GM19372 (cell line): ENCODE measurements around the gene ATP6V0D1.

ENCODE experiments used
- ATAC-seq: cut with Tn5 transposase; IDR thresholded peaks from one replicate; pipeline ENCODE4 v1.9.1; 2021; ENCODE audit warnings: mild to moderate bottlenecking, low read depth, moderate library complexity; ENCODE audit not compliant: unreplicated experiment

ATP6V0D1 gene

DNA sequence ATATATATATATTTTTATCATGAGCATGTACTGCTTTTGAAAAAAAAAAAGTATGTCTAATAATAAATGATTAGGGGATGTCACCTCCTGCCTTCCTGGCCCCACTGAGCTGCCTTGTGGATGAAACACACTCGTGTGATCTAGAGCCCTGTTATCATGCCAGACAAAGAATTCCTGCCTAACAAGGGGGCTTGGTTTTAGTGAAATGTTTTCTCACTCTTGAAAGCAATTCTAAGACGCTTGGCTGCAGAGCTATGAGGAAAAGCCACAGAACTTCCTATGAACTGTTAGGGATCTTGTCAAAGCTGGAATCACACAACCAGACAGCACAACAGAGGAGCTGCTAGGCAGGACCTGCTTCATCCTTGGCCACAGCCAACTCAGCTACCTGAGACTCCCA is 68.7 kb downstream of the ATP6V0D1 start:
- ATAC-seq, result no peak

DNA sequence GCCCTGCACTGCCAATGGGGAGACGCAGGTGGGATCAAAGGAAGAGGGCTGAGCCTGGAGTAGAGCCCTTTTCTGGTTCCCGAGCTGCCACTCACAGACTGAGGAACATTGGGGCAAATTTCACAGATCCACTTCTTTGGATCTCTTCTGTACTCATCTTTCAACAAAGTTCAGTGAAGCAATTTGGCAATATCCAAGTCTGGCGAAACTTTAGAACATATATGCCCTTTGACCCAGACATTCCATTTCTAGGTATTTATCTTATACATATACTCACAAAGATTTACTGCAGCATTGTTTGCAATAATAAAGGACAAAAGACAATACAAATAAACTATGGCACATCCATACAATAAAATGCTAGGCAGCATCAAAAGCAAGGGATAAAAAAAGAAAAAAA is 69.6 kb downstream of the ATP6V0D1 start:
- ATAC-seq, result no peak

DNA sequence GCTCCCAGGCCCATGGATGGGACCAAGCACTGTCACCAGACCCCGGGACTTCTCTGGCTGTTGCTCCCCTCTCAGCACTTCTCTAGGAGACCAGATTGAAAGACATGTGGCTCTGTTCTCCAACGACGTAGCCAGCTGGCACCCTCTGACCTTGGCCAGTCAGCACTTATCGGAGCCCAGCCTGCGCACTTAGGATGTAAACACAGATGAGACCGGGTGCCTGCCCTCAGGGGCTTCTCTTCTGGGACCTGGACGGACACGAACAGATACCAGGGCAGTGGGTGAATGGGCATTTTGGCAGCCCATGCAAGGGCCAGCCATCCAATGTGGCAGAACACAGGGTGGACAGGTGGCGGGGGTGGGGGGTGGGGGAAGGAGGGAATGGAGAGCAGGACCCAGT is 71.3 kb downstream of the ATP6V0D1 start:
- ATAC-seq, result no peak

DNA sequence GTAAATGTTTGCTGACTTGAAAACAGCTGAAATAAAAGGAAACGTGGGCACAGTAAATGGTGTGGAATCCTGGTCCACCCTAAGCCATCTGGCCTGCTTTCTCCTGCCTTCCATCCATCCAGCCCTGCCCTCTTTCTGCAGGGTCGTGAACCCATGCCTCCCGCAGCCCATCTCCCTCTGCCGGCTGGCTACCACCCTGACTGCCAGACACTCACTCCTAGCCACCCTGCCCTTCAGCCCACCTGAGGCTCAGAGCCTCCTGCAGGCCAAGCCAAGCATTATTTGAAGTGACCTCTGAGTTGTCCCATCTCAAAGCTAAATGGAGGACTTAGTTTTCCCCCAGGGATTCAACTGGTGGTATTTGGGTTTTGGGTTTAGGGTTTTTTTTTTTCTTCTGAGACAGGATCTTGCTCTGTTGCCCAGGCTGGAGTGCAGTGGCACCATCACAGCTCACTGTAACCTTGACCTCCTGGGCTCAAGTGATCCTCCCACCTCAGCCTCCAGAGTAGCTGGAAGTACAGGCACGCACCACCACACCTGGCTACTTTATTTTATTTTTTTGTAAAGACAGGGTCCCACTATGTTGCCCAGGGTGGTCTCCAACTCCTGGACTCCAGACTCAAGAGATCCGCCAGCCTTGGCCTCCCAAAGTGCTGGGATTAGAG is 73.0 kb downstream of the ATP6V0D1 start:
- ATAC-seq, result no peak

DNA sequence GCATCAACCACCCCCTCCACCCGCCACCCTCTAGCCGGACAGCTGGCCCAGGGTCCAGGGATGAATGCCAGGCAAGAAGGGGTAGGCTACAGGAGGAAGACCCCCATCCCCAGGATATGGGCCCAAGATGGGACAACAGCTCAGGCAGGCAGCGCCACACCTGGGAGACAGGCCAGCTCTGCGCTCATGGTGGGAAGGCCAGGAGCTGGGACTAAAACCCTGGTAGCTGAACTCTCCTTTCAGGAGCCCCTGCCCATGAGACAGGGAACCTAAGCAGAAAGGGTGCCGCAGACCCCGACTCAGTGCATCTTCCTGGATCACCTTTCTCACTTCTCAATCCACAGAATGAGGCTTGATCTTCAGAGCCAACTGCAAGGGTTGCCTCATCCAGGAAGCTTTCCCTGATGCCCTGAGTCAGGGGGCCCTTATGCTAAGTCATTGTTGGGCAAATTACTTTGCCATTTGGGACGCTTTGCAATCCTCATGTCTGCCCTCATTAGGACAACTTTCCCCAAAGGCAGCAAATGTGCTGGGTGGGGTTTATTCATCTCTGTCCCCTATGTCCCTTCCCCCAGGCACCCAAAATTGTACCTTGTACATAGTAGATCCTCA is 73.7 kb downstream of the ATP6V0D1 start:
- ATAC-seq, result no peak

DNA sequence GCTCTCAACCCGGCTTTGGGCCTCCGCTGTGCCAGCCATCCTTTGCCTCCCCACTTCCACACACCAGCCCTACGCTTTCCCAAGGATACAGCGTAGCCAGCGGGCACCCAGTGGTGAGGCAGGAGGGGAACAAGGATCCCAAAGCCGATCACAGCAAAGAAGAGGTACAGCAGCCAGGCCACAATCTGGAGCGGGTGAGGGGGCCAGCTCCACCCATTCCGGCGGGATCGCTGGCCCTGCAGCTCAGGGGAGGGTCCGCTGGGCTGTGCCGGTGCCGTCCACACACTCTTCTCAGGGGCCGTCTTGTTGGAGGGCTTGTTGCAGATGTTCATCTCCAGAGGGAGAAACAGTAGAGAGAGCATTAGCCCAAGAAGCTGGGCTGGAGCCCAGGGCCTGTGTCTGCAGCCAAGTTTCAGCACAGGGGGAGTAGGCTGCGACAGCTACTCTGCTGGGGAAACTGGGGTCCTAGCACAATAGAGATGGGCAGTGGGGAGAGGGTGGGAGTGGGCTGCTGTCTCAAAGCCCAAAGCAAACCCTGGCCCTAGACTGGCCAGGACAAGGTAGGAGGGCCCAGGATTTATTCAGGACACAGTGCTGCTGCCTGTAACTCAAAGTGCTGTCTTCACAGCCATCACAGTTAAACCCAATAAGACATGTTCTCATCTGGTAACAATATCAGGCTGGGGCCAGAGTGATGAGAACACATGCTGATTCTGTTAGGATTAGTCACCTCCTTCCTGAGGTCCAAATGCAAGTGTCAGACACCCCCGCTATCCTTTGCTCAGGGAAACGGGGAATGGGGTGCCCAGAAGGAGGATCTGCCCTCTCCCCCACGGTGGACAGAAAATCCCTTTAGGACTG is 74.6 kb downstream of the ATP6V0D1 start:
- no peak for ATAC-seq

DNA sequence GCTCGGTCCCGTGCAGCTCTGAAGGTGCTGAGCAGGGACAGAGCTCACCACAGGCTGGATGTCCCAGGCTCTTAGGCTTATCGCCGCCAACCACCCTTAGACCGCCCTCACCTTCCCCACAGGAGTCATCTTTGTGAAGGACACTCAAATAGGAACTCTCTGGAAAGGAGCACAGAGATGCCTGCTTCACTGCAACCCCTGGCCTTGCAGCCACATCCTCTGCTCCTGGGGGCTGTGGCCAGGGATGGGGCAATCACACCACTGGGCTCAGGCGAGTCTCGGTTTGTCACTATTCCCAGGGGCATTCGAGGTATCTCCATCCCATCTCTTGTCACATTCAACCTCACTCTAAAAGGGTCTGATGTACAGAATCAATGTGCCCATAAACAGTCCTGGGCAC is 75.6 kb downstream of the ATP6V0D1 start:
- ATAC-seq, result no peak

DNA sequence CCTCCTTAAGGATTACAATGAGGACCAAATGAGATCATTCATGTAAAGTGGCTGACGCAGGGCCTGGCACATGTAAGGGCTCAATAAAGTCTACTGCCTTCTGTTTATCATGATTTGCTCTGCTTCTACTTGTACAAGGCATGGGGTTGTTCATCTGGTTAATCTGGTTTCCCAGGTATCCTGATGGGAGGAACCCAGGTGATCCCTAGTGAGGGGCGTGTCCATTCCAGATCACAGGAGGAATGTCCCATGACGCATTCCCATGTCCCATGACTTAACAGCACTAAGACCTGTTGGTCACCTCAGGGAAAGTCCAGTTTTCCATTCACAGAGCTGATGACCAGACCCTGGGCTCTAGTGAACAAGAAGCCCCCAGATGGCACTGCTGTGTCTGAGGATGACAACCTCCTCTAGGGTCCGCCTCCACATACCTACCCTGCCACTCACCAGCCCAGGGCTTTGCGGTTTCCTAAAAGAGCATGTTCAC is 76.2 kb downstream of the ATP6V0D1 start:
- no peak for ATAC-seq

DNA sequence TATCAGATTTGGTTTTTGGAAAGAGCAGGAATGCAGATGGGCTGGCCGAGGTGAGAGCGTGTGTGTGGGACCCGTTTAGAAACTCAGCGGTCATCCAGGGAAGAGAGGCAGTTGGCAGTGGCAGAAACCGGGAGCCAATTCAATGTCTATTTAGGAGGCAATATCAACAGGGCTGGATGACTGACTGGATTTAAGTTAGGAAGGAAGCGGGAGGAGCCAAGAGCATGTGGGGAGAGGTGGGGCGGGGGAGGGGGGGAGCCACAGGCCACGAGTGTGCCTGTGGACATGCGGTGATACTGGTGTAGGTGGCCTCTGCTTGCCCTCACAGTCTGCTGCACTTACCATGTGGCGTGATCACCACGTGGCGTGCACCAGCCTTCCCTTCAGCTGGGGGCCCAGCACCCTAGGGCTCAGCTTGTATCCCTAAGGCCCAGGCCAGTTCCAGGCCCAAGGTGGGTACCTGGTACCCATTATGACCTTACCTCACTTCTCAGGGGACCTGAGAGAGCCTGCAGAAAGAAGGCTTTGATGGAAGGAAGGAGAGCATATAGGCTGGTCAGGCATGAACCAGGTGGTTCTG is 76.9 kb downstream of the ATP6V0D1 start:
- ATAC-seq, result no peak

DNA sequence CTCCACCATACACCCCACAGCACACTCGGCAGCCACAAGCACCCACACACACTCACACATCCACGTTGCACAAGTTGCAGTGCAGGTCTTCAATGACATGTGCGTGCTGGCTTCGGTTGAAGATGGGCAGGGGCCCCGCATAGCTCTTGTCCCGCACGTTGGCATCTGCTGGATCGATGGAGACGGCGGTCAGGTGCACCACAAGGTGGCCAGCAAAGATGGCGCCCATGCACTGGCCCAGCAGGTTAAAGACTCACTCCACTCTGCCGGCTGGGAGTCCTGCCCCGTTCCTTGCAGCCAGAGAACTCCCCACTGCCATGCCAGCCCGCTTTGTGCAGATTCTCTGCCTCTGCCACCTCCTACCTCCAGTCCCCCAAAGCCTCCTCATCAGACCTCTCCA is 80.1 kb downstream of the ATP6V0D1 start:
- no peak for ATAC-seq

DNA sequence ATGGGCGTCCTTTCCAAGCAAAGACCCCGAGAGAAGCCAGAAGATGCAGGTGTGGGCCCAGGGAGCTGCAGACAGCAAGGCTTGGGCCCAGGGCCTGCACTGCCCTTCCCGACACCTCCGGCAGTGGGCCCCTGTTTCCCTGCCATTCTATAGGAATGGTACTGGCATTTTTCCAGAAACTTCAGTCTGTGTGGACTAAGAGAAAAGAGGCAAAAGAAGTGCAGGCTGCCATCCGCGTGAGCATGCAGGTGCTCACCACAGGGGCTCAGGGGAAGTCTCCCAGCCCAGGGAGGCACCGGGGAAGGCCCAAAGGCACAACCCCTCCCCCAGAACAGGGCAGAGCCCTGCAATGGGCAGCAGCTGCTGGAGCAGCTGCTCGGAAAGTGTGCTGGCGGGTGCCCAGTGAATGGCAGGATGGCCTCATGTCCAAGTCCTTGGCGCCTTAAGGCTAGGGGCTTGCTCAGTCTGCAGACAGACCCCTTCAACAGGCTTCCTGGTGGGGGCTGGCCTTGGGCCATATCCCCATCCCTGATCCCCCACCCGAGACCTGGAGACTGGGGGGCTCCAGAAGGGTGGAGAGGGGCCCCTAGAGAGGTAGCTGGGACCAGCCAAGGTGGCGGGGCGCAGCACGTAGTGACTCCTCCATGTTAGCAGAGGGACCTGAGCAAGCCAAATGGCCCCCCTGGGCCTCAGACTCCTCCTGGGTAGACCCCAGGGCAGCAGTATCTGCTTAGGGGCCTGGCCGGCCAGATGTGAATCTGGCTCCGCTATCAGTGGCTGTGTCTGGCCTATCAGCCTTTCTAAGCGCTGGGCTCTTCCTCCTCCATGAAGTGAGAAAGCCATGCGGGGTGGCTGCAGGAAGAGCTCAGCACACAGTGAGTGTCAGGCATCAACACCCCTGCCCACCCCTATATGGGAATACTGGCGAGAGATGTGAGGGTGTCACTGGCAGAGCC is 80.9 kb downstream of the ATP6V0D1 start:
- ATAC-seq, result no peak

DNA sequence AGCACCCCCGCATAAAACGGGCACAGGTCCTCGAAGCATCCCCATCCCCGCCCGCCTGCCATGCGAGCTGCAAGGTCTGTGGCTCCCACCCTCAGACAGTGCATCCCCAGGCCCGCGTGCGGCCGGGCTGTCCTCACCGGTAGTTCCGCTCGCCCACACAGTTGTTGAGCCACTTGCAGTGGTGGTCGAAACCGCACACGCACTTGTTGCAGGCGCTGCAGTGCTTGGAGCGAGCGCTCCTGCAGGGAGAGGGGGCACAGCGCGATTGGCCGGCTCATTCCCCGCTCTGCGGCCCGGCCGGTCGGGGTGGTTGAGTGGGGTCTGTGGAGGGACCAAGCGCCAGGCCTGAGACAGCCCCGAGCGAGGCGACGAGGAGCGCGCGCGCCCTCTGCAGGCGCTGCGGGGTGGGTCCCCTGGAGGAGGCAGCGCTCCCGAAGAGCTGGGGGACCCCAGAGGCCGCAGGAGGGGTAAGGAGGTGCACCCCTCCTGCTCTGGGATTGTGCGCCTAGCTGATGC is 81.7 kb downstream of the ATP6V0D1 start:
- no peak for ATAC-seq

DNA sequence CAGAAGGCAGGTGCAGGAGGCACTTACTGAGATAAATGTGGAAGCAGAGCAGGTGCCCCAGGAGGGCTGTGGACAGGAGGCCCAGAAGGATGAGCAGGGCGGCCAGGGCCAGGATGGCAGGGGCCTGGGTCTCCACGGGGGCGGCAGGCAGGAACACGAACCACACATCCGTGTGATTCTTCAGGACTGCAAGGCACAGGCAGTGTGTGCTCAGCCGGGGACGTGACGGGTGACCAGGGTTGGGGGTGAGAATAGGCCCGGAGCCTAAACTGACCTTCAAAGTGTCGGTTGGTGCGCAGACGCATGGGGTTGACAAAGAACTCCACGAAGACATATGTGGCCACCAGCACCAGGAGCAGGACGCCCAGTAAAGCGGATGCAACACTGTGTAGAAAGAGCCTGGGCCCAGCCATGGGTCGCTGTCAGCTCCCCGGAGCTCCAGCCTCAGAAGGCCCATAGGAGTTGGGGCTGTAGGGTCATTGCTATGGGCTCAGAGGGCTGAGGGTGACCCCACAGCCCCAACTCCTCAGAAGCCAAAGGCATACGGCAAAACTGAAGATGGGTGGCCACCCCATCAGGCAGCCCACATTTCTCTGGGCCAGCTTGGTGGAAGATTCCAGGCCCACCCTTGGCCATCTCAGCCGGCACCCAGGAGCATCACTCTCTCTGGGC is 82.3 kb downstream of the ATP6V0D1 start:
- ATAC-seq, result no peak

DNA sequence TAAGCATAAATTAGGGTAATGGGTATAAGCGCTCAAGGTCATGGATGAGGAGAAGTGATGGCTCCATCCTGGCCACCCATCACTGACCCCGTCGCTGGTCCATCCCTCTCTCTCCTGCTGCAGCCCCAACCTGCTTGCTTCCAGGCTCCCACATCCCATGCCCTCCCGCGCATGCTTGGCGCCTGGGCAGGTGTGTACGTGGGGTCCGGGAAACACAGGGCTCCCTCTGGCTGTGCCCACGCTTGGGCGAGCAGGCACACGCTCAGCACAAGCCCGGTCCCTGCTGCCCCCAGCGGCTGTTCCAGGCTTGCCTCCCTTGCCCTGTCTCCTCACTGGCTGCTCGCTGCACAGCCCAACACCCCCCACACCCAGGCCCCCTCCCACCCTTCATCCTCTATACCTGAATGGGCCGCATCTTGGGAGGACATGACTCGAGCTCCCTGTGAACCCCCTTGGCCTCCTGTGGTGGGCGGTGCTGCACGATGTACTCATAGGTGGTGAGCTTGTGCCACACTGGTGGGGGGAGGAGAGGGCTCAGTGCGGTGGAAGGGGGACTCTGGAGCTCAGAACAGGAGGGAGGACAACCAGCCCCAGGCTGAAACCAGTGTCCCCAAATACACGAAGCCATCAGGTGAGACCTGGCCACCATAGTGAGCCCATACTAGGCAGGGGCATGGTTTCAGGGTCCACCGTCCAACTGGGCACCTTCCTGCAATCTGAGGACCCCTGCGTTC is 83.0 kb downstream of the ATP6V0D1 start:
- no peak for ATAC-seq

DNA sequence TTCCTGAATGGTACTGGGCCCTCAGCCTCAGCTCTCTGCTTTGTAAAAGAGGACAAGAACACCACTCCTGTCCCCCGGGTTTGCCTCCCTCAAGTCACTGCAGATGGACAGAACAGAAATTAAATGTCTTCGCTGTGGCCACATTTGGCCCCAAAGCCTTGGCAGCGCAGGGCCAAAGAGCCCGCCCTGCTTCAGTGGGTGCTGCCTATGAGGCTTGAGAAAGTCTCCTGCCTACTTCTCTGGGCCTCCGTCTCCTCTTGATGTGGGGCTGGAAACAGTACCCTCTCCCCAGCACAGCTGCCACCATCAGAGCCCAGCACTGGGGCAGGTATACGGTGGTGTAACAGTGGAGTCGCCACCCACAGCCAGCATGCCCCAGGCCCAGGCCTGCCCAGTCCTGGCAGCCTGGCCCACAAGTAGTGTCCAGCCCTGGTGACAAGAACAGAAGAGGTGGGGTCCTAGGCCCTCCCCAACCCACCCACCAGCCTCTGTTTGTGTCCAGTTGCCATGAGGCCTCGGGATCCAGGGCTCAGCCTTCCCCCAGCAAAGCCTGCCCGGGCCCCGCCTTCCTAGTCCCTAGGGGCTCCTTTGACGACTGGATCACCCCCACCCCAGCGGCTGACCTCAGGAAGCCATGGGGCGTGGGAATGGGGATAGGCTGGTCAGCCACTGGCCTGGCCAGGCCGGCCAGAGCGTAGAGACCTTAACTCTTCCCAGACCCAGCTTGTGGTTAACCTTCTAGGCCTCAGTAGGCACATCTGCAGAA is 83.7 kb downstream of the ATP6V0D1 start:
- ATAC-seq, result no peak

DNA sequence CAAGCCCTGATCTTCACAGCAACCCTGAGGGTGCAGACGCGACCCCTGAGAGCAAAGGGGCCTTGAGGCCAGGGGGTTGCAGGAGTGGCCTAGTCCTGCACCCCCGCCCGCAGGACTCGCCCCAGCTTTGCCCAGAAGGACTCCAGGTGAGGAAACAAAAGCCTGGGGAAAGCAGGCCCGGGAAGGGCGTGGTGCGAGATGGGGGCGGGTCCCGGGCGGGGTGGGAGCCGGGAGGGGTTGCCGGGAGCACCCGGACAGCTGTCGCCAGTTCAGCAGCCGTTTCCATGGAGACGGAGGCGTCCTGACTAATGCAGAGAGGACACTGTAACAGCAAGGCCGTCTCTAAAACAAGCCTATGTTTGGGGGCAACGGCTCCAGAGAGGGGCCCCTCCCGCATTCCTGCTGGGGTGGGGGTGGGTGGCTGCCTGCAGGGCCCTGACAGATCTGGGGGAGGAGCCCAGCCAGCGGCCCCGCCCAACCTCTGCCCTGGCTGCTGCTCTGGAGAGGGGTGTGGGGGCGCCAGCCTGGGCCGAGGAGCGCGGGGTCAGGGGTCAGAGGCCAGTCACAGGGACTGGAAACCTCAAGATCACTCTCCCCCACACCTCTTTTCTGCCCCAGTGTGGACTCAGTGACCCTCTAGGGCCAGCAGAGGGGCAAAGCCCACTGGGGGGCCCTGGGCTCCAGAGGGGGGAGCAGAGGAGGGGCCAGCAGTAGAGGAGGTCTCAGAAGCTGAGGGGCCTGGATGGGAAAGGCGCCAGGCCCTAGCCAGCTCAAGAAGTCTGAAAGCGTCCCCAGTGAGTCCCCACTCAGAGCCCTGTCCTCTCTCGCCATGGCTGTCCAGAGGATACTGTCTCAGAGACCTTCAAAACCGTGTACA is 84.6 kb downstream of the ATP6V0D1 start:
- no peak for ATAC-seq
